Colonic mucosa (tissue), 4 donors: ENCODE results near the gene RPGRIP1L. TPM values are rescaled to one million over a fixed set of nuclear protein-coding genes. Genes with fewer than 3 reads are reported as not detected.
A peak's percentile ranks its signal among the peaks of the same experiment; 100 is the strongest.

Experiments used
- DNase-seq: peaks from one replicate; pipeline ENCODE4 v3.0.0-alpha.2; 2020
- H3K27ac ChIP-seq: fragments of 200-600 bp; one replicate; pipeline ENCODE4 v1.8.0; 2021
- H3K27me3 ChIP-seq: fragments of 200-600 bp; one replicate; pipeline ENCODE4 v1.8.0; 2021
- H3K36me3 ChIP-seq: fragments of 200-600 bp; one replicate; pipeline ENCODE4 v1.8.0; 2021
- H3K4me1 ChIP-seq: fragments of 200-600 bp; one replicate; pipeline ENCODE4 v1.8.0; 2021; ENCODE audit warnings: mild to moderate bottlenecking
- H3K4me3 ChIP-seq: fragments of 200-600 bp; one replicate; pipeline ENCODE4 v1.8.0; 2021
- H3K9ac ChIP-seq, 2 donors: one replicate each; pipeline ENCODE4 v1.7.0; 2013; ENCODE audit warnings: control low read depth in 2 of 2, low read depth in 2 of 2, low read length in 2 of 2
- H3K9me3 ChIP-seq: fragments of 200-600 bp; one replicate; pipeline ENCODE4 v1.8.0; 2021
- intact Hi-C: fragments of 100-400 bp; cut with DNase I; formaldehyde crosslinking; loops from one replicate; pipeline ENCODE4 v1.14.1; 2022
- total RNA-seq, 2 donors: library from RNA; stranded (reverse); fragmentation: NEBNext Ultra II Directional in 1 of 2; extraction: Animal tissue kit (Norgen Biotek cat#: 25700) in 1 of 2; gene quantifications; one replicate each; pipeline ENCODE4 v1.2.1, GENCODE V29; 2021
- TF ChIP-seq, protein P1 (sequence below): fragments of 200-600 bp; IDR thresholded peaks from one replicate; pipeline ENCODE4 v1.8.0; 2022; ENCODE audit warnings: antibody characterized with exemption, mild to moderate bottlenecking
- donor health status: healthy.
- donor health status: DM: no; HTN: no; CAD: no.
- donor health status: DM: no; HTN: no; CAD: no.

RPGRIP1L gene
- 1 to 10 TPM; 1.6 to 5.5 TPM for total RNA-seq

DNA sequence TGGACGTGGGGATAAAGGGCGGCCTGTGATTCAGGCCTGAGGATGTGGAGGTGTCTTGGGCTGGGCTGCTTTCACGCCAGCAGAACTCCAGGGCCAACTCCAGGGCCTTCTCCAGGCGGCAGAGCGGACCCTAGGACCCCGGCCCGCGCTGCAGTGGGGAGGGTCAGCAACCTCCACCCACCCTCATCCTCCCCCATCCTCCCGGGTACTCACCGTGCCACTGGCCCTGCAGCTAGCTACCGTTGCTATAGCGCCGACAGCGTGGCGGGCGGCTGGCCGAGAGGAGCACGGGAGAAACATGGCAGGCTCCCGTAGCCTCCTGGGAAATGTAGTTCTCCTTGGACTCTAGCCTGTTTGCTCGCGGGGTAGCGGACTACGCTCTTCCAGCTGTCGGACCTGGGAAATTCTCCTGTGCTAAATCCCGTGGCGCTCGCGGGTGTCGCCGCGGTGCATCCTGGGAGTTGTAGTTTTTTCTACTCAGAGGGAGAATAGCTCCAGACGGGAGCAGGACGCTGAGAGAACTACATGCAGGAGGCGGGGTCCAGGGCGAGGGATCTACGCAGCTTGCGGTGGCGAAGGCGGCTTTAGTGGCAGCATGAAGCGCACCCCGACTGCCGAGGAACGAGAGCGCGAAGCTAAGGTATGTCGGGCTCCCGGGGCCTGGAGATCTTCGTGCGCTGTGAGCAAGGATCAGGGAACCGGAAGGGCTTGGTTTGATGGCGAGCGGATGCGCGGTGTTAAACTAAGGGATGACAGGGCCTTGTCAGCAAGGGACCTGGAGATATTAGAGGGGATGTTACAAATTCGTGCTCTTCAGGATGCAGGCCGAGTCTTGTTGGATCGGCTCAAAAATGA is at the start of gene RPGRIP1L, which contains the start of gene FTO:
Gene RPGRIP1L, minus strand, starts transcription at position 270 of the 855 bp plus-strand sequence. CDS start 3,136 bp downstream, outside the sequence.
Gene FTO, plus strand, starts transcription at position 567 of the 855 bp plus-strand sequence.
- intact Hi-C loops, result no loop called here
- Histone ChIP-seq H3K36me3 (no peaks in the 10 kb centered on the region), H3K27ac (peak within 1 kb of the TSS; percentile 30), H3K27me3 (no peaks in the 10 kb centered on the region), H3K9me3 (no peaks in the 10 kb centered on the region), H3K4me3 (peak within 1 kb of the TSS; percentile 81), H3K4me1 (peaks cover 9% of the 10 kb centered on the region), H3K9ac (peak within 1 kb of the TSS; percentile 63 to 82)
- TF ChIP-seq, protein P1, sequence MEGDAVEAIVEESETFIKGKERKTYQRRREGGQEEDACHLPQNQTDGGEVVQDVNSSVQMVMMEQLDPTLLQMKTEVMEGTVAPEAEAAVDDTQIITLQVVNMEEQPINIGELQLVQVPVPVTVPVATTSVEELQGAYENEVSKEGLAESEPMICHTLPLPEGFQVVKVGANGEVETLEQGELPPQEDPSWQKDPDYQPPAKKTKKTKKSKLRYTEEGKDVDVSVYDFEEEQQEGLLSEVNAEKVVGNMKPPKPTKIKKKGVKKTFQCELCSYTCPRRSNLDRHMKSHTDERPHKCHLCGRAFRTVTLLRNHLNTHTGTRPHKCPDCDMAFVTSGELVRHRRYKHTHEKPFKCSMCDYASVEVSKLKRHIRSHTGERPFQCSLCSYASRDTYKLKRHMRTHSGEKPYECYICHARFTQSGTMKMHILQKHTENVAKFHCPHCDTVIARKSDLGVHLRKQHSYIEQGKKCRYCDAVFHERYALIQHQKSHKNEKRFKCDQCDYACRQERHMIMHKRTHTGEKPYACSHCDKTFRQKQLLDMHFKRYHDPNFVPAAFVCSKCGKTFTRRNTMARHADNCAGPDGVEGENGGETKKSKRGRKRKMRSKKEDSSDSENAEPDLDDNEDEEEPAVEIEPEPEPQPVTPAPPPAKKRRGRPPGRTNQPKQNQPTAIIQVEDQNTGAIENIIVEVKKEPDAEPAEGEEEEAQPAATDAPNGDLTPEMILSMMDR, result no peak
- peak; percentile 100 for DNase-seq

DNA sequence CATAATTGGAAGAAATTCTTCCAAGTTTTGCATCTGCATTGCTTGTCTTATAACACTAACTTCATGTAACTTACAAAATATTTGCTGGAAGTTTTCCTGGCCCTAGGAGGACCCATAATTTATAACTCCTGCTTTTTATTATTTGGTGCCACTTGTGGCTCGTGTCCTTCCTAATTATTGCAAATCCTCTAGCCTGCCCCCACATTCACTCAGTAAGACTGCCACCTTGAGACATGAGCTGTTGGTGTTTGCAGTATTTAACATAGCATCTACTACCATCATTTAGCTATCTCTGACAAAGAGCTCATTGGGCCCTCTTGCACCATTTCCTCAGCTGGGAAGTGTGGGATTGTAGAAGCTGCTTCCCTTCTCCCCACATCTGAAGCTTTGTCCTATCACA is 49.8 kb upstream of the RPGRIP1L start:
- no peaks in the 10 kb centered on the region for H3K27me3 ChIP-seq
- DNase-seq, result no peak

DNA sequence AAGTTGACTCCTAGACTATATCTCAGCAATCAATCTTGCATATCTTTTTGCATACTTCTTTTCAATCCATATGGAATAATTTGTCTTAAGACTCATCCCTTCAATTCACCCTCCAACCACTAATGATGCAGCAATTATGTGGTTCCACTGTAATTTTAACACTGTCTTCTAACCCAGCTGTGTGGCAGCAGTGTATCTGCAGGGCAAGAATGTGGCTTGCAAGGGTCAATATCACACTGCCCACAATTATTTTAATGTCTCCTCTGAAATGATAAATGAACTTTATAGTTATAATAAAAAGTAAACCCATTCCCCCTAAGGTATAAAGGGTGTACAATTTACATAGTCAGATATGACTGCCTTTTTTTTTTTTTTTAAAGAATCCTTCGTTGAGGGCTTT is 48.9 kb upstream of the RPGRIP1L start:
- Histone ChIP-seq H3K27ac (no peak overlapping the region), H3K9ac (no peak overlapping the region), H3K4me1 (peaks cover 8% of the 10 kb centered on the region), H3K4me3 (no peak overlapping the region), H3K36me3 (no peaks in the 10 kb centered on the region), H3K27me3 (no peaks in the 10 kb centered on the region), H3K9me3 (no peaks in the 10 kb centered on the region)
- DNase-seq, result no peak
- intact Hi-C loops, result no loop called here
- TF ChIP-seq, protein P1, result no peak

More for the DNA sequence above, 49.8 kb upstream of the RPGRIP1L start:
- no peak overlapping the region for H3K9ac ChIP-seq
- no peak overlapping the region for H3K4me3 ChIP-seq
- no peaks in the 10 kb centered on the region for H3K36me3 ChIP-seq
- H3K27ac ChIP-seq, result no peak overlapping the region
- peaks cover 8% of the 10 kb centered on the region for H3K4me1 ChIP-seq
- TF ChIP-seq, protein P1, result no peak
- intact Hi-C loops, result no loop called here
- no peaks in the 10 kb centered on the region for H3K9me3 ChIP-seq

DNA sequence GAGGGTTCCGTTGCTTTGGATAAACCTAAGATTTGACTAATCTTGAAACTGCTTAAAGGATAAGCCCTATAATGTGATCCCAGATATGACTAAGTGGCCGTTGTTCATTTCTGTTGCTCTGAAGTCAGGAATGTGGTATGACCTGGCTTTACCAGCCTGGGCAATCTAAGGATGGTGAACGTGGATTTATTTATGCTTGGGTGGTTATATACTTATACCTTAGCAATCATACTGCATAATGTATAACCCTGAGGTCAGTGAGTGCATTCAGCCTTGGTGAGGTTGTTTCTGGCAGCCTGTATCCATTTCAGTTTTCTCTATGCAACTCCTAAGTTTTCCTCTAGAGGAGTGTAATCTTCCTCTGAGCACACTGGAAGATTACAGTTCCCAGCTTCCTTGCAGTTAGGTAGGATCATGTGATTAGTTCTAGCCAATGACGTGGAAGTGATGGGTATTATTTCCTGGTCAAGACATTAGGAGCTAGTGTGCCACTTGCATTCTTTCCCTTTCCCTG is 42.2 kb upstream of the RPGRIP1L start:
- H3K27ac ChIP-seq, result no peak overlapping the region

DNA sequence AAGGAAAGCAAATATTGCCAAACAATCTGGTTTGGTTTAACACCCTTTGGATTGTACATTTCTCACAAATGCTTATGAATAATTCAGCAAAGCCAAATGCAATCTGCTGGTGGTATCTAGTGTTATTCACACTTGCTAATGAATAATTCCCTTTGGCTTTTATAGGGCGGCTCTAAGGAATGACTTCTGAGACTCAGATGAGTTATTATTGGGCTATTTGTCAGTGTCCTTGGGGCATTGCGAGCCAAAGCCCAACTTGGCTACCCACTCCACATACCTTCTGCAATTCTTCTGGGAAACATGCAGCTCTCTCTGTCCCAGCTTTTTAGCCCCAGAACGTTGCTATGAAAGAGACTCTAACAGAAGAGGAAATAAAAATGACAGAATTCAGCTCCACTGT is 41.4 kb upstream of the RPGRIP1L start:
- no peak overlapping the region for H3K4me3 ChIP-seq
- DNase-seq, result no peak
- no peaks in the 10 kb centered on the region for H3K36me3 ChIP-seq
- H3K9ac ChIP-seq, result no peak overlapping the region
- no peak overlapping the region for H3K27ac ChIP-seq
- no peaks in the 10 kb centered on the region for H3K27me3 ChIP-seq
- peaks cover 8% of the 10 kb centered on the region for H3K4me1 ChIP-seq
- TF ChIP-seq, protein P1, result no peak
- intact Hi-C loops, result no loop called here
- H3K9me3 ChIP-seq, result no peaks in the 10 kb centered on the region

More for the DNA sequence above, 42.2 kb upstream of the RPGRIP1L start:
- no peak overlapping the region for H3K4me3 ChIP-seq
- peaks cover 8% of the 10 kb centered on the region for H3K4me1 ChIP-seq
- no peaks in the 10 kb centered on the region for H3K9me3 ChIP-seq
- TF ChIP-seq, protein P1, result no peak
- H3K9ac ChIP-seq, result no peak overlapping the region
- DNase-seq, result no peak
- H3K36me3 ChIP-seq, result no peaks in the 10 kb centered on the region
- H3K27me3 ChIP-seq, result no peaks in the 10 kb centered on the region
- intact Hi-C loops, result no loop called here
